ENCODE data around the gene SMAD6. TPM values are rescaled to one million over a fixed set of nuclear protein-coding genes. Genes with fewer than 3 reads are reported as not detected.
A peak's percentile ranks its signal among the peaks of the same experiment; 100 is the strongest.

The SMAD6 gene
- total RNA-seq, 2 donors from 2014 or later: 9.4 to 22.0 TPM

DNA sequence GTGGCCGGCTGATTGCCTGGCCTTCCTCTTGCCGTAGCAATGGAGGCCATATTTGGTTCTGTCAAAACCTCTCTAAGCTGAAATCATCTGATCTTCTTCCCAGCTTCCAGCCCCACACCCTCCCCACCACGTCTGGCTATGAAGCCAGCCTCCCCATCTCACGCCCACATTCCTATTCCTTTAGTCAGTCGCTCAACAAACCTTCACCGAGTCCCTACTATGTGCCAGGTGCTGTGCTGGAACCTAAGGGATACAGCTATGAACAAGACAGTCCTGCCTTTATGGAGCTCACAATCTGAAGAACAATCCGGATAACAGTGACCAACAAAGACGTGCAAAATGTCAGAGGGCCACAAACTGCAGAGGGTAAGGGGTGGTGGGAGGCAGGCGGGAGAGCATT, 31.9 kb upstream of the SMAD6 start:
- no peak overlapping the region for H3K4me3 ChIP-seq
- no peaks in the 10 kb centered on the region for H3K36me3 ChIP-seq
- no peaks in the 10 kb centered on the region for H3K4me1 ChIP-seq
- TF ChIP-seq, protein P1, sequence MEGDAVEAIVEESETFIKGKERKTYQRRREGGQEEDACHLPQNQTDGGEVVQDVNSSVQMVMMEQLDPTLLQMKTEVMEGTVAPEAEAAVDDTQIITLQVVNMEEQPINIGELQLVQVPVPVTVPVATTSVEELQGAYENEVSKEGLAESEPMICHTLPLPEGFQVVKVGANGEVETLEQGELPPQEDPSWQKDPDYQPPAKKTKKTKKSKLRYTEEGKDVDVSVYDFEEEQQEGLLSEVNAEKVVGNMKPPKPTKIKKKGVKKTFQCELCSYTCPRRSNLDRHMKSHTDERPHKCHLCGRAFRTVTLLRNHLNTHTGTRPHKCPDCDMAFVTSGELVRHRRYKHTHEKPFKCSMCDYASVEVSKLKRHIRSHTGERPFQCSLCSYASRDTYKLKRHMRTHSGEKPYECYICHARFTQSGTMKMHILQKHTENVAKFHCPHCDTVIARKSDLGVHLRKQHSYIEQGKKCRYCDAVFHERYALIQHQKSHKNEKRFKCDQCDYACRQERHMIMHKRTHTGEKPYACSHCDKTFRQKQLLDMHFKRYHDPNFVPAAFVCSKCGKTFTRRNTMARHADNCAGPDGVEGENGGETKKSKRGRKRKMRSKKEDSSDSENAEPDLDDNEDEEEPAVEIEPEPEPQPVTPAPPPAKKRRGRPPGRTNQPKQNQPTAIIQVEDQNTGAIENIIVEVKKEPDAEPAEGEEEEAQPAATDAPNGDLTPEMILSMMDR (IDR thresholded peaks at IDR 0.05): no peak
- DNase-seq: no peak
- no peaks in the 10 kb centered on the region for H3K27me3 ChIP-seq
- H3K9me3 ChIP-seq: no peaks in the 10 kb centered on the region
- intact Hi-C loops (cut with DNase I): no loop called here
- no peak overlapping the region for H3K9ac ChIP-seq (ENCODE audit: low read depth in 2 of 2, low read length in 2 of 2)
- no peak overlapping the region for H3K27ac ChIP-seq

DNA sequence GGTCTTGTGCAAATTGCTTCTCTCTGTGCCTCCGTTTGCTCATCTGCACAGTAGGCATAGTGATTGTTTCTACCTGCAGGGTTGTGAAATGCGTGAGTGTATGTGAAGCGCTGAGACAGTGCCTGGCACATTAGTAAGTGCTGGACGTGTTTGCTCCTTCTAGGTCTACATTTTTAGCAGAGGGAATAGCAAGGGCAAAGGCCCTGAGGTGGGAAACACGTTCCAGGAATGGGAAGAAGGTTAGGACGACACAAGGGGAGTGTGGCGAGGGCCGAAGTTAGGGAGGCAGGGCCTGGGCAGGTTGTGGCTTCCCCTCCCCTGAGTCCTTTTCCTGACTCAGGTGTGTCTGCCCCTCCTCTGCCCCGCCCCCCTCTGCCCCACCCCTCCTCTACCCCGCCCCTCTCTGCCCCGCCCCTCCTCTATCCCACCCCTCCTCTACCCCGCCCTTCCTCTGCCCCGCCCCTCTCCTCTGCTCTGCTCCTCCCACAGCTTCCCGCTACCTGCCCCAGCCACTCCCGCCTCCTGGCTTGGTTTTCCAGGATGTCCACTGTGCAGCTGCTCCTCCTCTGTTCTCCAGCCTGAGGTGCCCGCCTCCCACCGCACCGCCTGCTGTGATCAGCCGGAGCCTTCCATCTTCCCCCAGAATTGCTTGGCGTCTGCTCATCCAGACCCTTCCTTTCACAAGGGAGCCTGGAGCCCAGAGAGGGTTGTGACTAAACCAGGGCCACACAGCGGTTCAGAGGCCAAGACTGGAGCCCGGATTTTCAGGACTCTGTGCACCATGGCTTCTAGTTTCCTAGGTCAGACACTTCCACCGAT, 31.1 kb upstream of the SMAD6 start:
- Histone ChIP-seq H3K27me3 (no peaks in the 10 kb centered on the region), H3K9ac (ENCODE audit: low read depth in 2 of 2, low read length in 2 of 2) (peak overlapping the region in 1 of 2 donors; percentile 53), H3K4me1 (no peaks in the 10 kb centered on the region), H3K27ac (peak overlapping the region; percentile 28), H3K36me3 (no peaks in the 10 kb centered on the region), H3K9me3 (no peaks in the 10 kb centered on the region), H3K4me3 (no peak overlapping the region)
- peak; percentile 91 for DNase-seq
- TF ChIP-seq, protein P1 (IDR thresholded peaks at IDR 0.05): no peak
- intact Hi-C loops (cut with DNase I): no loop called here

DNA sequence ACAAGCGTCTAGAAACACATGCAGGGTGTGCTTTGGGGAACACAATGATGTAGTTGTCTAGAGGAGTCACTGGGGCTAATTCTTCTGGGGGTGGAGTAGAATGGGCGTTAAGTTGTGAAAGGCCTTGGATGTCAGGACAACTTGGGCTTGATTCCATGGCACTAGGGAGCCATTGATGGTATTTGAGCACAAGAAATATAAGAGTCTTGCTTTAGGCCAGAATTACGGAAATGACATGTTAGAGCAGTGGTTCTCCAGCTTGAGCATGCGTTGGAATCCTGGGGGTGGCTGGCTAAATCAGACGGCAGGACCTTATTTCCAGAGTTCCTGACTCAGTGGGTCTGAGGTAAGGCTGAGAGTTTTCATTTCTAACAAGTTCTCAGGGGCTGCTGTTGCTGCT, 29.2 kb upstream of the SMAD6 start:
- Histone ChIP-seq H3K27ac (no peak overlapping the region), H3K4me3 (no peak overlapping the region), H3K27me3 (no peaks in the 10 kb centered on the region), H3K9me3 (no peaks in the 10 kb centered on the region), H3K4me1 (no peaks in the 10 kb centered on the region), H3K9ac (ENCODE audit: low read depth in 2 of 2, low read length in 2 of 2) (no peak overlapping the region), H3K36me3 (no peaks in the 10 kb centered on the region)
- no peak for DNase-seq
- TF ChIP-seq, protein P1 (IDR thresholded peaks at IDR 0.05): no peak
- intact Hi-C loops (cut with DNase I): no loop called here

DNA sequence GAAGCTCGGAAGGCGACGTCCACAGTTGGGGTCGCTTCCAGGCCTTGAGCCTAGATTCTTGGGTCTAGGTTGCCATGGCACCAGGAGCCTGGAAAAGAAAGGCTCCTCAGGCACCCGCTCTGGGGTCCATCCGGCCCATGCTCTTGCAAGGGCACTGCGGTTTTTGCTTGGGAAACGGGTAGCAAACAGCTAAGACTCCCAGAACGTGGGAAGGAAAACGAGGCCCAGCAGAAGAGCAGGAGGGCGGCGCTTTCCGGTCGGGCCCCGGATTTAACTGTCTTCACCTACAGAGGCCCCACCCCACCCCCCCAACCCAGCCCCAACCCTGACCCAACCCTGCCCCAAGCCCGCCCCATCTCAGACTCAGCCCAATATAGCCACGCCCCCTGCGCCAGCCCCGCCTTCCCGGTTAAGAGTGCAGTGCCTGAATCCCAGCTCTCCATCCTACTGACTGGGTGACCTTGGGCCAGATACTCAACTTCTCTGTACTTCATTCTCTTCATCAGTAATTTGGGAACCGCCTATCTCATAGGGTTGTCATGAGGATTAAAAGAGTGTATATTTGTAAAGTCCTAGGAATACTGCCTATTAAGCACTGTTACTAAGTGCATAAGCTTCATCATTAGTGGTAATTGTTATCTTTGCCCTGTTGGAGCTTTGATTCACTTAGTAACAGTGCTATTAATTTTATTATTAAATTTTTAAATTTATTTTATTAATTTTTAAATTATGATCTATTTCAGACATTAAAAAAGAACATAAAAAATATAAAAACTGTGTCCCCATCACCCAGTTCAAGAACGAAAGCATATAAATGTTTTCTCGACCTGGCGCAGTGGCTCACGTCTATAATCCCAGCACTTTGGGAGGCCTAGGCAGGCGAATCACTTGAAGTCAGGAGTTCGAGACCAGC, 28.4 kb upstream of the SMAD6 start:
- H3K36me3 ChIP-seq: no peaks in the 10 kb centered on the region
- no peaks in the 10 kb centered on the region for H3K9me3 ChIP-seq
- no peak overlapping the region for H3K4me3 ChIP-seq
- no peaks in the 10 kb centered on the region for H3K4me1 ChIP-seq
- H3K27me3 ChIP-seq: no peaks in the 10 kb centered on the region
- TF ChIP-seq, protein P1 (IDR thresholded peaks at IDR 0.05): no peak
- intact Hi-C loops (cut with DNase I): no loop called here
- H3K9ac ChIP-seq (ENCODE audit: low read depth in 2 of 2, low read length in 2 of 2): no peak overlapping the region
- peak; percentile 88 for DNase-seq
- no peak overlapping the region for H3K27ac ChIP-seq

DNA sequence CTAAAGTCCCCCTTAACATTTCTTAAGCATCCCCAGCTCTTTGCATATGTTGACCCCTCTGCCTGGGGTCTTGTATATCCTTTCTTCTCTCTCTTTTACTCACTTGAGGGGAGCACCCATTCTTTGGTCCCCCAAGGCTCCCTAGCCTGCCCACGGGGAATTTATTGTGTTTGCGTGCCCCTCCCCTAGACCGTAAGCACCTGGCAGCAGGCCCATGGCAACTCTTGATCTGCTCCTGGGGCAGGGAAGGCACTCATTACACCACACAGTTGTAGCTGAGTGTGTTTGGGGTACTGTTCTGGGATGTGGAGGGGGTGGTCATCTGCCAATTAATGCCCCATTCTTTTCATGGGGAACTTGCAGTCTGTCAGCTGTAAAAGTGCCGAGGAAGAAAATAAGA, 27.3 kb upstream of the SMAD6 start:
- H3K9ac ChIP-seq (ENCODE audit: low read depth in 2 of 2, low read length in 2 of 2): no peak overlapping the region
- H3K36me3 ChIP-seq: no peaks in the 10 kb centered on the region
- H3K9me3 ChIP-seq: no peaks in the 10 kb centered on the region
- no peaks in the 10 kb centered on the region for H3K4me1 ChIP-seq
- no peak overlapping the region for H3K27ac ChIP-seq
- H3K4me3 ChIP-seq: no peak overlapping the region
- H3K27me3 ChIP-seq: no peaks in the 10 kb centered on the region
- intact Hi-C loops (cut with DNase I): no loop called here
- TF ChIP-seq, protein P1 (IDR thresholded peaks at IDR 0.05): no peak
- peak; percentile 38 for DNase-seq

Measured in colonic mucosa (tissue), 4 donors.